LNCAP (cell line): ENCODE results near the gene ORM2.
A peak's percentile ranks its signal among the peaks of the same experiment; 100 is the strongest.

ENCODE experiments used
- CTCF ChIP-seq: fragments of 450-650 bp; IDR thresholded peaks from 2 replicates; pipeline ENCODE4 v1.5.1; 2017; ENCODE audit warnings: mild to moderate bottlenecking

ORM2 gene

DNA sequence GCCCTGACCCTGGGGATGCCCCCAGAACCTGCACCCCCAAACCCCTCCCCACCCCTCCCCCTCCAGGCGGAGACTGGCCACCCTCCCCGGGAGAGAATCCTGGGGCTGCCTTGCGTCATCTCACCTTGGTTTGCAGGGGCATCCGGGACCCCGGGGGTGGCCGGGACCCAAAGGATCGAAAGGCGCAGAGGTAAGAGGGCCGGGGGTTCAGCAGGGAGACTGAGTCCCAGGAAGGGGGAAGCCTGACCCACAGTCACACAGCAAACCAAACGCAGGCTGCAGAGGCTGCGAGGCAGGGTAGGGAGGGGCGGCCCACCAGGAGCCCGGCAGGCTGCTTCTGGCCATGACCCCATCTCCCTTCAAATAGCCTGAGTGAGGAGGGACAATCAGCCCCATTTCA lies 40.6 kb upstream of the ORM2 start:
- TF ChIP-seq CTCF = no peak

- TF ChIP-seq CTCF = no peak
Measured at GRCh38 chr9:114289571-114290481, 39.8 kb upstream of the ORM2 start.

DNA sequence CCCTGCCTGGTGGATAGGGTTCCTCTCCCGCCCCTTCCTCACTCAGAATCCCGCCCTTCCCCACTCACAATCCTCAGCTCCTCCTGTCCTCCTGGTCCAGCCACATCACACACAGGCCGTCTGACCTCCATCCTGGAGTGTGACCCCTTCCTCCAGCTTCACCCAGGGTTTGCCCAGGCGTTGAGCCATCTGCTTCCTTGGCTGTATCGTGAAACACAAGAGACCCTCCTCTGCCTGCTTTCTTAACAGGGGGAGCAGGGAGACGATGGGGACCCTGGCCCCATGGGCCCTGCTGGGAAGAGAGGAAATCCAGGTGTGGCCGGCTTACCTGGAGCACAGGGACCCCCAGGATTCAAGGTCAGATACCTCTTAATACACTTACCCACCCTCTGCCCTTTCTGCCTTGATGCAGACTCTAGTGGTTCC lies 39.1 kb upstream of the ORM2 start:
- no peak for TF ChIP-seq CTCF

DNA sequence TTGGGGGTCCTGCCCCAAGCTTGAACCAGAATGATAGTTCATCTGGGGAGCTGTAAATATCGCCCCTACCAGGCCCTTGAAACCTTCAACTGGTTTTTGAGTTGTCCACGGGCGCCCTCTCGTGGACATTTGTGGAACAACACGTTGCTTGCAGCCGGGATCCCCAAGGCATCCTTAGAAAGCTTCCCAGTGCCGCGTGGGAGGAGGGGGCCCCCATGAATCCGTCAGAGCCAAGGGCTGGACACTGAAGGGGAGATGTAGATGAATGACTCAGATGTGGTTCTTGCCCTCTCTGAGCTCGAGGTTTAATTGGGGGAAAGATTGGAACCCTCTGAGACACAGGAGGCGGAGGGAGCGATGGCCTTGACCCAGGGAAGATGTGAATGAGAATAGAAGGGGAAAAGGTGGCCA lies 38.6 kb upstream of the ORM2 start:
- peak; percentile 93 for TF ChIP-seq CTCF

DNA sequence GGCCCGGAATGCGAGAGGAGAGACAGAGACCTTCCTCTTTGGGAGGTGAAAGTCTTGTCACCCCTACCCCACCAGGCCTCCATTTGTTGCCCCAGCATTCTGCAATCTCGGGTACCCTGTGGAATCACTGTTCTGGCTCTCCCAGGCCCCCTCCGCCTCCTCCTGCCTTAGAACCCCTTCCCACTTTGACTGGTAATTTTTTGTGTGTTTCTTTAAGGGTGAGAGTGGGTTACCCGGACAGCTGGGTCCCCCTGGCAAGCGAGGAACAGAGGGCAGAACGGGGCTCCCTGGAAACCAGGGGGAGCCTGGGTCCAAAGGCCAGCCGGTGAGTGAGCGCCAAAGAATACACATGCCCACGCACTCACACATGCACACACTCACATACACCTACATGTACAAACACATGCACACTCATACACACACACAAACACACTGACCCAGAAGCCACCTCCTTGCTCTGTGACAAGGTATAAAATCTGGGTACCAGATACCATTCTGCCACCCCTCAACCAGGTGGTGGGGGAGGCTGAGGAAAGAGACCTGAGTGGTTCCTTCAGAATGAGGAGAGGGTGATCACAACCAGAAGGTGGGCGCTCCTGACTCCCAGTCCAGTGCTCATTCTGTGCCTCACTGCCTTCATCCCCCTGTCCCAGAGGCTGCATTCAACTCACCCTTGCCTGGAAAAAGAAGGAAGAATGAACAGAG lies 37.6 kb upstream of the ORM2 start:
- TF ChIP-seq CTCF = no peak

DNA sequence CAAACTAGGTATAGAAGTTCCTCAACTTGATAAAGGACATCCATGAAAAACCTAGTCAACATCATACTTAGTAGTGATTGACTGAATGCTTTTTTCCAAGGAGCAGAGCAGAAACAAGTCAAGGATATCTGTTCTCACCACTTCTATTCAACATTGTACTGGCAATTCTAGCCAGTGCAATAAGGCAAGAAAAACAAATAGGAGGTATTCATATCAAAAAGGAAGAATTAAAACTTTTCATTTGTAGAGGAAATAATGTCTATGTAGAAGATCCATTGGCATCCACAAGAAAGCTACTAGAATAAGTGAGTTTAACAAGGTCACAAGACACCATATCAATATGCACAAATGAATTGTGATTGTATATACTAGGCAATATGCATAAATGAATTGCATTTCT lies 35.0 kb upstream of the ORM2 start:
- TF ChIP-seq CTCF = no peak

DNA sequence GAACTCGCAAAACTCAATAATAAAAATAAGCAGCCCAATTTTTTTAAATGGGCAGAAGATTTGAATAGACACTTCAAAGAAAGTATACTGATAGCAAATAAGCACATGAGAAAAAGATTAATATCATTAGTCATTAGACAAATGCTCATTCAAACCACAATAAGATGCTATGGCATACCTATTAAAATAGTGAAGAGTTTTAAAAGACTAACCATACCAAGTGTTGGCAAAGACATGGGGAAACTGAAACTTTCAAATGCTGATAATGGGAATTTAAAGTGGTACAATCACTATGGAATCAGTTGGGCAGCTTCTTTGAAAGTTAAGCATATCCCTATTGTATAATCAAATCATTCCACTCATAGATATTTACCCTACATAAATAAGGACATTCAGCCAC lies 33.3 kb upstream of the ORM2 start:
- TF ChIP-seq CTCF = no peak
